ENCODE data around the gene SLC45A3. TPM values are rescaled to one million over a fixed set of nuclear protein-coding genes. Genes with fewer than 3 reads are reported as not detected.

SLC45A3 gene
- total RNA-seq, 1 experiment from 2014 or later = 3.0 TPM

DNA sequence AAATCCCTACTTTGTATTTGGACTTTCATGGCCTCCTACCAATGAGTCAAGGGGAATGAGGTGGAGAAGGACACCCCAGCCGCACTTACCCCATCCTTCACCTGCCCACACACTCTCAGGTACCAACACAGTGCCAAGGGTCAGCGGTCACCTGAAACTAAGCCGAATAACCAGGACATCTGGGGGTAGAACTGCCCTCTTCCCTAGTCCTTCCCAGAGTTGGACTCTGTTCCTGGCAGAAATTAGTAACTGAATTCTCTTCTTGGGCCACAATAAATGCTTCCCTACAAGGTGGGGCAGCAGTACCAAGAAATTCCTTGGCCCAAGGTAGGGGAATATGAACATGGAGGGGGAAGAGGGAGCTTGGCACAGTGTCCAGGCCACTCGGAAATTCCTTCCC lies 7.3 kb downstream of the SLC45A3 start:
- no peaks in the 10 kb centered on the region for H3K9me3 ChIP-seq (ENCODE audit: control insufficient read depth, insufficient read depth, low read depth, low read length)
- BruUV-seq (replicated peaks) = no TSS peak
- no peak overlapping the region for H3K4me3 ChIP-seq (ENCODE audit: low read depth in 2 of 2, low read length in 2 of 2)
- no peaks in the 10 kb centered on the region for H3K27me3 ChIP-seq (ENCODE audit: control insufficient read depth, insufficient read depth, low read length)
- DNase-seq (ENCODE audit: low read depth, low spot score) = no peak
- H3K27ac ChIP-seq (ENCODE audit: low read length) = peak overlapping the region; percentile 44
- no peak for ATAC-seq
- TF ChIP-seq POLR2AphosphoS5 (IDR thresholded peaks at IDR 0.05; ENCODE audit: low read depth, low read length) = no peak
- TF ChIP-seq TCF7L2 (IDR thresholded peaks at IDR 0.05; ENCODE audit: low read depth, low read length) = no peak
- TF ChIP-seq SIN3A (IDR thresholded peaks at IDR 0.05; ENCODE audit: borderline replicate concordance, insufficient read depth, low read depth, low read length) = no peak
- TF ChIP-seq, protein P1, sequence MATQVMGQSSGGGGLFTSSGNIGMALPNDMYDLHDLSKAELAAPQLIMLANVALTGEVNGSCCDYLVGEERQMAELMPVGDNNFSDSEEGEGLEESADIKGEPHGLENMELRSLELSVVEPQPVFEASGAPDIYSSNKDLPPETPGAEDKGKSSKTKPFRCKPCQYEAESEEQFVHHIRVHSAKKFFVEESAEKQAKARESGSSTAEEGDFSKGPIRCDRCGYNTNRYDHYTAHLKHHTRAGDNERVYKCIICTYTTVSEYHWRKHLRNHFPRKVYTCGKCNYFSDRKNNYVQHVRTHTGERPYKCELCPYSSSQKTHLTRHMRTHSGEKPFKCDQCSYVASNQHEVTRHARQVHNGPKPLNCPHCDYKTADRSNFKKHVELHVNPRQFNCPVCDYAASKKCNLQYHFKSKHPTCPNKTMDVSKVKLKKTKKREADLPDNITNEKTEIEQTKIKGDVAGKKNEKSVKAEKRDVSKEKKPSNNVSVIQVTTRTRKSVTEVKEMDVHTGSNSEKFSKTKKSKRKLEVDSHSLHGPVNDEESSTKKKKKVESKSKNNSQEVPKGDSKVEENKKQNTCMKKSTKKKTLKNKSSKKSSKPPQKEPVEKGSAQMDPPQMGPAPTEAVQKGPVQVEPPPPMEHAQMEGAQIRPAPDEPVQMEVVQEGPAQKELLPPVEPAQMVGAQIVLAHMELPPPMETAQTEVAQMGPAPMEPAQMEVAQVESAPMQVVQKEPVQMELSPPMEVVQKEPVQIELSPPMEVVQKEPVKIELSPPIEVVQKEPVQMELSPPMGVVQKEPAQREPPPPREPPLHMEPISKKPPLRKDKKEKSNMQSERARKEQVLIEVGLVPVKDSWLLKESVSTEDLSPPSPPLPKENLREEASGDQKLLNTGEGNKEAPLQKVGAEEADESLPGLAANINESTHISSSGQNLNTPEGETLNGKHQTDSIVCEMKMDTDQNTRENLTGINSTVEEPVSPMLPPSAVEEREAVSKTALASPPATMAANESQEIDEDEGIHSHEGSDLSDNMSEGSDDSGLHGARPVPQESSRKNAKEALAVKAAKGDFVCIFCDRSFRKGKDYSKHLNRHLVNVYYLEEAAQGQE (IDR thresholded peaks at IDR 0.05; ENCODE audit: insufficient read depth in 1 of 2, low read depth in 2 of 2, low read length in 1 of 2) = no peak
- TF ChIP-seq, protein P2, sequence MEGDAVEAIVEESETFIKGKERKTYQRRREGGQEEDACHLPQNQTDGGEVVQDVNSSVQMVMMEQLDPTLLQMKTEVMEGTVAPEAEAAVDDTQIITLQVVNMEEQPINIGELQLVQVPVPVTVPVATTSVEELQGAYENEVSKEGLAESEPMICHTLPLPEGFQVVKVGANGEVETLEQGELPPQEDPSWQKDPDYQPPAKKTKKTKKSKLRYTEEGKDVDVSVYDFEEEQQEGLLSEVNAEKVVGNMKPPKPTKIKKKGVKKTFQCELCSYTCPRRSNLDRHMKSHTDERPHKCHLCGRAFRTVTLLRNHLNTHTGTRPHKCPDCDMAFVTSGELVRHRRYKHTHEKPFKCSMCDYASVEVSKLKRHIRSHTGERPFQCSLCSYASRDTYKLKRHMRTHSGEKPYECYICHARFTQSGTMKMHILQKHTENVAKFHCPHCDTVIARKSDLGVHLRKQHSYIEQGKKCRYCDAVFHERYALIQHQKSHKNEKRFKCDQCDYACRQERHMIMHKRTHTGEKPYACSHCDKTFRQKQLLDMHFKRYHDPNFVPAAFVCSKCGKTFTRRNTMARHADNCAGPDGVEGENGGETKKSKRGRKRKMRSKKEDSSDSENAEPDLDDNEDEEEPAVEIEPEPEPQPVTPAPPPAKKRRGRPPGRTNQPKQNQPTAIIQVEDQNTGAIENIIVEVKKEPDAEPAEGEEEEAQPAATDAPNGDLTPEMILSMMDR (IDR thresholded peaks at IDR 0.05) = no peak
- ChIA-PET POLR2A (interaction anchor here (0.6 kb wide), 1 partner anchor 25 kb away, joined by 3 read pairs; no protein-coding TSS in a partner anchor), CTCF (interaction anchor here (0.6 to 1.1 kb wide), 6 partner anchors 14 to 305 kb away, joined by 3 to 6 read pairs (median 3); partner anchors contain the start of gene RAB29)
- in situ Hi-C loops (cut with HindIII; ENCODE audit: low pct_unique_long_range_greater_than_20kb, low sequenced_read_pairs) (no loop called here), intact Hi-C loops (cut with micrococcal nuclease; ENCODE audit: unreplicated experiment) (loop anchor here (5.0 kb wide), 1 partner anchor 39 kb away; no protein-coding TSS in a partner anchor)
- peaks cover 34% of the 10 kb centered on the region for H3K4me1 ChIP-seq (ENCODE audit: control insufficient read depth, insufficient read depth, low read length)
- H3K36me3 ChIP-seq (ENCODE audit: control insufficient read depth, insufficient read depth, low read length) = no peaks in the 10 kb centered on the region

DNA sequence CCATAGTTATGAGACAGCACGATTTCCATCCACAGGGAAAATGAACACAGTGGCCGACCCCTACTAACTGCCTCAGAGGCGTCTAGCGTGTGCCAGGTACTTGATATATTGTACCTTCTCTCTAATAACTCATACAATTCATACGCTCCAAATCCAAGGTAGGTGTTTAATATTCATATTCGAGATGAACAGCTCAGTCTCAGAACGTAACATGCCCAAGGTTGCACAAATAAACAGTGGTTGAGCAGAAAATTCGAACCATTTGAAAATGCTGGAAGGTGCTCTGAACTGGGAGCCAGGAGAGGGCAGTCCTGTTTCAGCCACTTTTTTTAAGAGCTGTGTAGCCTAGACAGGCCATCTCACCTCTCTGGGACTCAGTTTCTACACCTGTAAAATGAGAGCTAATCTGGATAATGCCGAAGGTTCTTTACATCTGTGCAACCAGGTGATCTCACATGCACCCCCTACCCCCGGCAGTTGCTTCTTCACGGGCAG lies 7.9 kb downstream of the SLC45A3 start:
- no peaks in the 10 kb centered on the region for H3K36me3 ChIP-seq (ENCODE audit: control insufficient read depth, insufficient read depth, low read length)
- POLR2A ChIA-PET = interaction anchor here (0.6 kb wide), 1 partner anchor 24 kb away, joined by 3 read pairs; no protein-coding TSS in a partner anchor
- DNase-seq (ENCODE audit: low read depth, low spot score) = no peak
- TF ChIP-seq POLR2AphosphoS5 (IDR thresholded peaks at IDR 0.05; ENCODE audit: low read depth, low read length) = no peak
- TF ChIP-seq, protein P2 (IDR thresholded peaks at IDR 0.05) = peak; percentile 72
- TF ChIP-seq, protein P1 (IDR thresholded peaks at IDR 0.05; ENCODE audit: insufficient read depth in 1 of 2, low read depth in 2 of 2, low read length in 1 of 2) = no peak
- TF ChIP-seq TCF7L2 (IDR thresholded peaks at IDR 0.05; ENCODE audit: low read depth, low read length) = no peak
- no peak for TF ChIP-seq SIN3A (IDR thresholded peaks at IDR 0.05; ENCODE audit: borderline replicate concordance, insufficient read depth, low read depth, low read length)
- CTCF ChIA-PET = interaction anchor here (0.6 to 1.1 kb wide), 5 partner anchors 13 to 305 kb away, joined by 3 to 6 read pairs (median 3); partner anchors contain the start of gene RAB29
- H3K4me3 ChIP-seq (ENCODE audit: low read depth in 2 of 2, low read length in 2 of 2) = no peak overlapping the region
- H3K27ac ChIP-seq (ENCODE audit: low read length) = peak overlapping the region; percentile 2; the same call in 1 of the 2 replicates
- in situ Hi-C loops (cut with HindIII; ENCODE audit: low pct_unique_long_range_greater_than_20kb, low sequenced_read_pairs) (no loop called here), intact Hi-C loops (cut with micrococcal nuclease; ENCODE audit: unreplicated experiment) (loop anchor here (5.0 kb wide), 1 partner anchor 40 kb away; no protein-coding TSS in a partner anchor)
- H3K27me3 ChIP-seq (ENCODE audit: control insufficient read depth, insufficient read depth, low read length) = no peaks in the 10 kb centered on the region
- no peaks in the 10 kb centered on the region for H3K9me3 ChIP-seq (ENCODE audit: control insufficient read depth, insufficient read depth, low read depth, low read length)
- peaks cover 34% of the 10 kb centered on the region for H3K4me1 ChIP-seq (ENCODE audit: control insufficient read depth, insufficient read depth, low read length)
- ATAC-seq = peak; percentile 48
- BruUV-seq (replicated peaks) = no TSS peak

Data from Panc1 (cell line).